IgD-negative memory B cell (primary cell): Measurements from ENCODE around the gene AAMP. TPM values are rescaled to one million over a fixed set of nuclear protein-coding genes. Genes with fewer than 3 reads are reported as not detected.
A peak's percentile ranks its signal among the peaks of the same experiment; 100 is the strongest.

Source experiments
- H3K27ac Mint-ChIP-seq, 3 donors: one replicate each; pipeline ENCODE4 v1.8.0; 2020 to 2022; ENCODE audit warnings: mild to moderate bottlenecking in 3 of 3, mixed read lengths in 3 of 3, moderate library complexity in 1 of 3
- H3K27me3 Mint-ChIP-seq: one replicate; pipeline ENCODE4 v1.8.0; 2021; ENCODE audit warnings: mixed read lengths
- H3K36me3 Mint-ChIP-seq: one replicate; pipeline ENCODE4 v1.8.0; 2020; ENCODE audit warnings: mild to moderate bottlenecking, mixed read lengths
- H3K4me1 Mint-ChIP-seq, 3 donors: one replicate each; pipeline ENCODE4 v1.8.0; 2020 to 2022; ENCODE audit warnings: mixed read lengths in 3 of 3, mild to moderate bottlenecking in 1 of 3
- H3K4me3 Mint-ChIP-seq, 4 donors: one replicate each; pipeline ENCODE4 v1.8.0; 2020 to 2022; ENCODE audit warnings: mild to moderate bottlenecking in 4 of 4, mixed read lengths in 4 of 4, moderate library complexity in 3 of 4
- H3K9me3 Mint-ChIP-seq, 3 donors: one replicate each; pipeline ENCODE4 v1.8.0; 2020 to 2021; ENCODE audit warnings: mixed read lengths in 3 of 3, mild to moderate bottlenecking in 1 of 3
- polyA plus RNA-seq: library from polyadenylated mRNA; unstranded; fragments of 300-500 nt; fragmentation: Illumina TruSeq; gene quantifications from one replicate; pipeline ENCODE4 v1.2.3, GENCODE V29; 2021

Gene AAMP
- polyA plus RNA-seq, 1 donor from 2014 or later = 82.0 TPM

GRCh38 chr2:218238887-218239286, 31.1 kb downstream of the AAMP start:
- H3K4me3 Mint-ChIP-seq = no peak overlapping the region
- peaks cover 1% of the 10 kb centered on the region for H3K36me3 Mint-ChIP-seq
- no peaks in the 10 kb centered on the region for H3K27me3 Mint-ChIP-seq
- H3K27ac Mint-ChIP-seq = no peak overlapping the region
- H3K9me3 Mint-ChIP-seq = no peaks in the 10 kb centered on the region
- peaks cover 0 to 4% (median 1%) of the 10 kb centered on the region in 3 donors for H3K4me1 Mint-ChIP-seq

- H3K27ac Mint-ChIP-seq = peak overlapping the region in 1 of 3 donors; percentile 47
- peaks cover 1% of the 10 kb centered on the region for H3K36me3 Mint-ChIP-seq
- no peaks in the 10 kb centered on the region for H3K27me3 Mint-ChIP-seq
- no peaks in the 10 kb centered on the region for H3K9me3 Mint-ChIP-seq
- H3K4me3 Mint-ChIP-seq = no peak overlapping the region
- peaks cover 1 to 5% (median 4%) of the 10 kb centered on the region in 3 donors for H3K4me1 Mint-ChIP-seq
These were observed 33.1 kb downstream of the AAMP start for GRCh38 chr2:218236829-218237228.

GRCh38 chr2:218235017-218235416, 34.9 kb downstream of the AAMP start:
- H3K36me3 Mint-ChIP-seq = peaks cover 7% of the 10 kb centered on the region
- peak overlapping the region in 1 of 3 donors; percentile 46 for H3K27ac Mint-ChIP-seq
- peaks cover 14 to 17% (median 16%) of the 10 kb centered on the region in 3 donors for H3K4me1 Mint-ChIP-seq
- no peak overlapping the region for H3K4me3 Mint-ChIP-seq
- H3K9me3 Mint-ChIP-seq = no peaks in the 10 kb centered on the region
- no peaks in the 10 kb centered on the region for H3K27me3 Mint-ChIP-seq

GRCh38 chr2:218234521-218234920, 35.4 kb downstream of the AAMP start:
- Mint-ChIP-seq H3K36me3 (peaks cover 7% of the 10 kb centered on the region), H3K27me3 (no peaks in the 10 kb centered on the region), H3K9me3 (no peaks in the 10 kb centered on the region), H3K27ac (peak overlapping the region in 2 of 3 donors; percentile 6 to 46), H3K4me3 (no peak overlapping the region), H3K4me1 (peaks cover 14 to 19% (median 16%) of the 10 kb centered on the region in 3 donors)

- H3K9me3 Mint-ChIP-seq = no peaks in the 10 kb centered on the region
- no peaks in the 10 kb centered on the region for H3K27me3 Mint-ChIP-seq
- H3K4me1 Mint-ChIP-seq = peaks cover 20 to 25% (median 25%) of the 10 kb centered on the region in 3 donors
- H3K4me3 Mint-ChIP-seq = no peak overlapping the region
- H3K36me3 Mint-ChIP-seq = peaks cover 7% of the 10 kb centered on the region
- H3K27ac Mint-ChIP-seq = peak overlapping the region in 1 of 3 donors; percentile 57
These were observed 36.4 kb downstream of the AAMP start for GRCh38 chr2:218233543-218233942.

GRCh38 chr2:218230882-218231281, 39.1 kb downstream of the AAMP start:
- Mint-ChIP-seq H3K4me3 (peak overlapping the region in 2 of 4 donors; percentile 50 to 73), H3K27me3 (no peaks in the 10 kb centered on the region), H3K4me1 (peaks cover 34 to 41% (median 38%) of the 10 kb centered on the region in 3 donors), H3K27ac (peak overlapping the region; percentile 21 to 94 (median 36)), H3K36me3 (peaks cover 9% of the 10 kb centered on the region), H3K9me3 (no peaks in the 10 kb centered on the region)

GRCh38 chr2:218229851-218230250, 40.1 kb downstream of the AAMP start:
- no peaks in the 10 kb centered on the region for H3K27me3 Mint-ChIP-seq
- H3K36me3 Mint-ChIP-seq = peaks cover 9% of the 10 kb centered on the region
- H3K4me1 Mint-ChIP-seq = peaks cover 44 to 50% (median 48%) of the 10 kb centered on the region in 3 donors
- H3K4me3 Mint-ChIP-seq = peak overlapping the region in 1 of 4 donors; percentile 52
- H3K9me3 Mint-ChIP-seq = no peaks in the 10 kb centered on the region
- peak overlapping the region in 1 of 3 donors; percentile 16 for H3K27ac Mint-ChIP-seq

GRCh38 chr2:218229239-218229638, 40.7 kb downstream of the AAMP start:
- Mint-ChIP-seq H3K36me3 (peaks cover 9% of the 10 kb centered on the region), H3K9me3 (no peaks in the 10 kb centered on the region), H3K27ac (peak overlapping the region; percentile 79 to 86 (median 81)), H3K27me3 (no peaks in the 10 kb centered on the region), H3K4me1 (peaks cover 50 to 56% (median 54%) of the 10 kb centered on the region in 3 donors), H3K4me3 (peak overlapping the region in 3 of 4 donors; percentile 32 to 88 (median 88))

GRCh38 chr2:218228366-218229090, 41.4 kb downstream of the AAMP start:
- Mint-ChIP-seq H3K27ac (peak overlapping the region; percentile 79 to 86 (median 81)), H3K4me1 (peaks cover 57 to 62% (median 58%) of the 10 kb centered on the region in 3 donors), H3K4me3 (peak overlapping the region in 2 of 4 donors; percentile 88), H3K36me3 (peaks cover 9% of the 10 kb centered on the region), H3K9me3 (no peaks in the 10 kb centered on the region), H3K27me3 (no peaks in the 10 kb centered on the region)

- peak overlapping the region; percentile 4 to 94 (median 89) for H3K27ac Mint-ChIP-seq
- peaks cover 9% of the 10 kb centered on the region for H3K36me3 Mint-ChIP-seq
- H3K27me3 Mint-ChIP-seq = no peaks in the 10 kb centered on the region
- no peaks in the 10 kb centered on the region for H3K9me3 Mint-ChIP-seq
- H3K4me3 Mint-ChIP-seq = peak overlapping the region in 3 of 4 donors; percentile 1 to 81 (median 53)
- H3K4me1 Mint-ChIP-seq = peaks cover 65 to 75% (median 70%) of the 10 kb centered on the region in 3 donors
These were observed 43.0 kb downstream of the AAMP start for GRCh38 chr2:218226903-218227302.

GRCh38 chr2:218224186-218224585, 45.8 kb downstream of the AAMP start:
- Mint-ChIP-seq H3K4me3 (peak overlapping the region in 3 of 4 donors; percentile 55 to 78 (median 61)), H3K27me3 (no peaks in the 10 kb centered on the region), H3K27ac (peak overlapping the region; percentile 90), H3K9me3 (no peaks in the 10 kb centered on the region), H3K36me3 (peaks cover 4% of the 10 kb centered on the region), H3K4me1 (peaks cover 72 to 81% (median 80%) of the 10 kb centered on the region in 3 donors)

- Mint-ChIP-seq H3K27ac (peak overlapping the region; percentile 53 to 90 (median 90)), H3K4me3 (peak overlapping the region; percentile 63 to 98 (median 76)), H3K4me1 (peaks cover 73 to 75% (median 74%) of the 10 kb centered on the region in 3 donors), H3K9me3 (no peaks in the 10 kb centered on the region), H3K27me3 (no peaks in the 10 kb centered on the region), H3K36me3 (peaks cover 4% of the 10 kb centered on the region)
These were observed 46.9 kb downstream of the AAMP start for GRCh38 chr2:218223046-218223445.

- H3K4me1 Mint-ChIP-seq = peaks cover 64 to 72% (median 66%) of the 10 kb centered on the region in 3 donors
- H3K4me3 Mint-ChIP-seq = peak overlapping the region; percentile 90 to 98 (median 96)
- H3K27me3 Mint-ChIP-seq = no peaks in the 10 kb centered on the region
- H3K27ac Mint-ChIP-seq = peak overlapping the region; percentile 53 to 67 (median 56)
- no peaks in the 10 kb centered on the region for H3K36me3 Mint-ChIP-seq
- H3K9me3 Mint-ChIP-seq = no peaks in the 10 kb centered on the region
These were observed 48.9 kb downstream of the AAMP start for GRCh38 chr2:218221000-218221399.

GRCh38 chr2:218219934-218220333, 50.0 kb downstream of the AAMP start:
- Mint-ChIP-seq H3K27ac (peak overlapping the region in 2 of 3 donors; percentile 87 to 91), H3K36me3 (no peaks in the 10 kb centered on the region), H3K4me1 (peaks cover 54 to 63% (median 57%) of the 10 kb centered on the region in 3 donors), H3K27me3 (no peaks in the 10 kb centered on the region), H3K4me3 (peak overlapping the region; percentile 90 to 98 (median 96)), H3K9me3 (no peaks in the 10 kb centered on the region)
